HG03520 (cell line): Measurements from ENCODE around the gene CRYAB.
"Not testable (repeated sequence)": the region's sequence is repeated elsewhere in the genome, so short reads cannot be mapped to it uniquely, and the experiment has no call there.

Source experiments
- ATAC-seq: cut with Tn5 transposase; IDR thresholded peaks from one replicate; pipeline ENCODE4 v1.9.1; 2021; ENCODE audit warnings: mild to moderate bottlenecking, moderate library complexity; ENCODE audit not compliant: unreplicated experiment

The CRYAB gene

DNA sequence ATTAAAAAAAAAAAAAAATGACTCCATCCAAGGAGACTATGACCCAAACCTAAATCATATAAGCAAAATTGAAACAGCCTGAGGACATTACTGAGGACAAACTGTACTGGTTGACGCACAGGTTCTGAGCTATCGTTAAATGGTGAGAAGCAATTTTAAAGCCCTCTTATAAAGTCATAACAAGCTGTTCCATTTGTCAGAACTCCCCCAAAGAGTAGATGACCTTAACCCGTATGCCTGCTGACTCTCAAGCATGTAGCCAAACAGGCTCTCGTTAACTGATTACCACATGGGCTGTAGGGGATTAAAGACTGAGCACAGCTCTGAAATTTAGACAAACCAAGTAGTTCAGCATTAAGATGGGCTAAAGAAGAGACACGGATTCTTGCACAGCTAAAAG lies 2.2 kb downstream of the CRYAB start:
- ATAC-seq: no peak

DNA sequence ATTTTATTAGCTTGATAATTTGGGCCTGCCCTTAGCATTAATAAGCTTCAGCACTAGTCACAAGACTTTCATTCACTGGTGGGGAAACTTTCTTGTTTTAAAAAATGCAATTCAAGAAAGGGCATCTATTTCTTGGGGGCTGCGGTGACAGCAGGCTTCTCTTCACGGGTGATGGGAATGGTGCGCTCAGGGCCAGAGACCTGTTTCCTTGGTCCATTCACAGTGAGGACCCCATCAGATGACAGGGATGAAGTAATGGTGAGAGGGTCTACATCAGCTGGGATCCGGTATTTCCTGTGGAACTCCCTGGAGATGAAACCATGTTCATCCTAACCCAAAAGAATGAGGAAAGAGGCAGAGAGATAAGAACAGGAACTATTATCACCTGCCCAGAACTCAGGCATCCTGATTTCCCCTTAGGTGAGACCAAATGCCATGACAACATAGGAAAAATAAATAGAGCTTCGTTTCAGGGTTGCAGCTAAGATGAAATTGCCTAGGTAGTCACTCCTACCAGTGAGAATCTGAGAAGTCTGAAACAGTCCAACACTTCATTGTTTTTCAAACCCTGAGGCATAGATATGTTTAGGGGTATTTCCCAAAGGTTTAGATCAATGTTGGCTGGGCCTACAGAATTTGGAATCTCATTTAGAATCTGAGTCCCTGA lies 2.8 kb downstream of the CRYAB start:
- no peak for ATAC-seq

DNA sequence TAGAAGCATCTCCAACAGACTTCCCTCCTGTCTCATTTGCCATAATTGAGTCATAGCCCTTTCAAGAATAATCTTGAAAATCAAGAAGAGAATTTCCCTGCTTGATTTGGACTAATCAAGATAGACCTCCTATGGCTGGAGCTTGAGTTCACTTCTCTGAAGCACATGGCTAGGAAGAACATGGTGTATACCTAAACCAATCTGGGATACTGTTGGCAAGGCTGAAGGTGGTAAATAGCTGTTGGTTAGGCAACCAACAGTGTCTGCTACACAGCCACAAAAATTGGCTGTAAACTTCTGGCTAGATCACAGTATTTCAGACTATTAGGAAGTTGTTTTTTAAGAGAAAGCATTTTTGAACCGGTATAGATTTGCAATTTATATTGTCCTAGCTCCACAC lies 4.9 kb downstream of the CRYAB start:
- no peak for ATAC-seq

DNA sequence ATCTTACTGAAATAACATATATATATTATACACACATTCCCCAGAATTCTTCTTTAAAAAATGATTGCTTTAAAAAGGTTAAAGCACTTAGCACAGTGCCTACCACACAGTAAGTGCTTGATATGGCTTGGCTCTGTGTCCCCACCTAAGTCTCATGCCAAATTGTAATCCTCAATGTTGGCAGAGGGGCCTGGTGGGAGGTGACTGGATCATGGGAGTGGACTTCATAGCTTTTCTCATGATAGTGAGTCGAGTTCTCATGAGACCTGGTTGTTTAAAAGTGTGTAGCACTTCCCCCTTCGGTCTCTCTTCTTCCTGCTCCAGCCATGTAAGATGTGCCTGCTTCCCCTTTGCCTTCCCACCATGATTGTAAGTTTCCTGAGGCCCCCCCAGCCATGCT lies 6.2 kb downstream of the CRYAB start:
- ATAC-seq: no peak

DNA sequence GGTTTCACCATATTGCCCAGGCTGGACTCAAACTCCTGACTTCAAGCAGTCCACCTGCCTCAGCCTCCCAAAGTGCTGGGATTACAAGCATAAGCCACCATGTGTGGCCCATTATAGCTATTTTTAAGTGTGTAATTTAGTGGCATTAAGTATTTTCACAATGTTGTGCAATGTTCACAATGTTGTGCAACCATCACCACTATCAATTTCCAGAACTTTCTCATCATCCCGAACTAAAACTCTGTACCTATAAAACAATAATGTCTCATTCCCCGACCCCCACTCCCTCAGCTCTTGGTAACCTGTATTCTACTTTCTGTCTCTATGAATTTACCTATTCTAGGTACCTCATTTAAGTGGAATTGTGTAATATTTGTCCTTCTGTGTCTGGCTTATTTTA lies 24.7 kb downstream of the CRYAB start:
- no peak for ATAC-seq

DNA sequence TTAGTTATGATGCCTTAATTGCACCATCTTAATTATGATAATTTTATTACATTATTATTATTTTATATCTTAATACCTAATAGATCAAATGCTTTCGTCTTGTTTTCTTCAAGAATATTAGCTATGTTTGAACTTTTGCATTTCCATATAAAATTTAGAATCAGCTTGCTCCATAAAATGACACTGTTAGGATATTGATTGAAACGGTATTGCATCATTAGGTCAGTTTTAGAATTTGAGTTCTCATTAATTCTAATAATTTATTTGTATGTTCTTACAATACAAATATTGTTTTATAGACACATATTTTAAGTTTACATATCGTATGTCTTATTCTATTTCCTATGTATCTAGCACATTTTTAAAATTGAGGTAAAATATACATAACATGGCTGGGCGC lies 25.5 kb downstream of the CRYAB start:
- no peak for ATAC-seq

DNA sequence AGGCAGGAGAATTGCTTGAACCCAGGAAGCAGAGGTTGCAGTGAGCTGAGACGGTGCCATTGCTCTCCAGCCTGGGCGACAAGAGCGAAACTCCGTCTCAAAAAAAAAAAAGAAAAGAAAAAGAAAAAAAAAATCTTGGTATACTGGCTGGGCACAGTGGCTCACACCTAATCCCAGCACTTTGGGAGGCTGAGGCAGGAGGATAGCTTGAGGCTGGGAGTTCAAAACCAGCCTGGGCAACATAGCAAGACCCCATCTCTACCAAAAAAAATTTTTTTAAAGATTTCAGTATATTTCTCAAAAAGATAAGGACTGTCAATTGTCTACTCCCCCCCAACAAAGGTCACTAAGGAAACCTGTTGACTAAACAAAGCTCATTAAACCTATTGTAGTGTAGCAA lies 26.5 kb downstream of the CRYAB start:
- not testable (repeated sequence) for ATAC-seq

DNA sequence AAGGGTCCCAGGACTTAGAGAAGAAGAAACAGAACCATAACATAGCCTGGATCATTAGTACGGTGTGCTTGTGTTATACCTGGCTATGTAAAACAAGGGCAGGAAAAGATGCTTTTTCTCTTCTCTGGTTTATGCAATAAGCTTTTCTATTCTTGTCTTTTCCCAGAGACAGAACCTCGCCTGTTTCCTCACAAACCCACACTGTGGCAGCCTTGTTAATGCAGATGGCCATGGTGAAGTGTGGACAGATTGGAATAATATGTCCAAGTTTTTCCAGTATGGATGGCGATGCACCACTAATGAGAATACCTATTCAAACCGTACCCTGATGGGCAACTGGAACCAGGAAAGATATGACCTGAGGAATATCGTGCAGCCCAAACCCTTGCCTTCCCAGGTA lies 29.4 kb downstream of the CRYAB start:
- no peak for ATAC-seq

DNA sequence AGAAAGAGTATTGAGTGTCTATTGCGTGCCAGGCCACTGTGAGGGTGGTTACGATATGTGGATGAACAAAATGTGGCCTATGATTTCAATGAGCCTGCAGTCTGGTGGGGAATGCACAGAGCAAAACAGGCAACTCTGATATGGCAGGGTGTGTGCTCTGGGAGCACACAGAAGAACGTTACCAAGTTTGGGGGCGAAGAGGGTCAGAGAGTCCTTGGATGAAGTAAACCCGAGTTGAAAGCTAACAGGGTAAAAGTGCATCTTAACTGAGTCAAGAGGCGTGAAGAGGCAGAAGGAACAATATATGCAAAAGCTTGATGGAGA lies 32.0 kb downstream of the CRYAB start:
- peak; percentile 1 for ATAC-seq

DNA sequence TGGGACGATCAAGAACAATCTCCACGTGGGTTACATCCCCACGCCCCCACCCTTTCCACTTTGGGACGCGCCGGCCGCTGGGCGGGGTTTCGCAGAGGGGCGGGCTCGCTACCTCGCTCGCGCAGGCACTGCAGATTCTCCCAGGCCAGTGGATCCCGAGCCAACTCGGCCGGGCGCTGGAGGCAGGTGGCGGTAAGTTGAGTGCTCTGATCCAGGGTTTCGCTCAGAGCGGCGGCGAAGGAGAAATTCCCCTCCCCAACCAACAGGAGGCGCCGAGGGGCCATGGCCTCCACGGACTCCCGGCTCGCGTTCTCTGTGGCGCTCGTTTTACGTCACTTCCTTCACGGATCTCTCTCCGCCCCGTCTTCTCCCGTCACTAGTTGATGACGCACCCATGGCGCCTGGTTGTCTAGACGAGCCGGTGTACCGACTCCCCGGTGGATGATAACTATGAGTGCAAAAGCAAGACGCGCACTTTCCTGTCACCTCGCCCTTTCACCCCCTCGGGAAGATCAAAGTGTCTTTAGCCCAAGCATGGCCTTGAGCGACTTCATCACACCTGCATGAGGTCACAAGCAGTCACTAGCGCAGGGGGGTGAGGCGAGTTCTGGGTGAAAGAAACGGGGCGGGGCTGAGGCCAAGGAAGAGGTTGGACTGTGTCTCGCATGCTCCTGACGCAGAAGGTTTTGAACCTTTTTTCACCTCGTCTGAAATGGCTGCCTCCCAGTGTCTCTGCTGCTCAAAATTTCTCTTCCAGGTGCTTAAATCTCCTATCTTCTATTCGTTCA lies 32.5 kb downstream of the CRYAB start, which contains the start of the genes CFAP68 and FDXACB1:
TSS of gene CFAP68 (plus strand) at position 693 of the 788 bp plus-strand sequence. CDS start at position 713, 20 bp downstream.
TSS of gene FDXACB1 (minus strand) at position 317 of the 788 bp plus-strand sequence. CDS start at position 284, 33 bp downstream.
- peak; percentile 86 for ATAC-seq

DNA sequence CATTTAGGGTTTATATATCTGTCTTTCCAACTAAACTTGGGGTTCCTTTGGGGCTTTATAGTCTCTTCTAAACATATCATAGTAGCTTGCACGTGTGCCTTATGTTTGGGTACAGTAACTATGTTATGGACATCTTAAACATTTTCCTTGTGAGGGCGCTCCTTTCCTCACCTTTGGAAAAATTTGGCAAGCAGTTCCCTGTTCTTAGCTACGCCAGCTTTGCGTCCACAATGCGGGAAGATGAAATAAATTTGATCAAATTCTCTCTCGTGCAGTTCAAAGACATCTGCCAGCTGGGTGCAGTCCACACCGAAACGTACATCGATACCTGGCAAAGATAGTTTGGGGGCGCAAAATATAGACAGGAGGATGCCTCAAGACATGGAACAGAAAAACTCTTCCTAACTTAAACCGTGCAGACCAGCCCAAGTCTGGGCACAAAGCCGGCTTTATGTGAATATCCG lies 33.2 kb downstream of the CRYAB start:
- ATAC-seq: no peak

DNA sequence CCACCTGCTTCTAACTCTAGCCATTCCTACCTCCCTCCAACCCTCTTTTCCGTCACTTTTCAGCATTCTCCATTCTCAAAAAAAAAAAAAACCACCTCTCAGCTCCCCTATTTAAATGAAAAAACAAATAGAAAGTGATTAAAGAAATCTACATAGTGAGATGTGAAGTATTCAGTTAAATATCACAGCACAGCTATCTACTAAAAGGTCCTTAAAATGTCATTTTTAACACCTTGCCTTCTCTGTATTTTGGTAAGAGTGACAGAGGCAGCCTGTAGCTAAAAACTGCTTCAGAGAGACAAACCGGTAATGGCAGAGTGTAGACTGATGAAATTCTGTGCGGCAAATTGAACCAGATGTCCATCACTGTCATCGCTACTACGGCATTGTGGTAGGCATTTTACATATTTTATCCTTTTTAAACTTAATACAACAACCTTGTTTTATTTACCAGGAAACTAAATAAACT lies 39.8 kb downstream of the CRYAB start:
- no peak for ATAC-seq

DNA sequence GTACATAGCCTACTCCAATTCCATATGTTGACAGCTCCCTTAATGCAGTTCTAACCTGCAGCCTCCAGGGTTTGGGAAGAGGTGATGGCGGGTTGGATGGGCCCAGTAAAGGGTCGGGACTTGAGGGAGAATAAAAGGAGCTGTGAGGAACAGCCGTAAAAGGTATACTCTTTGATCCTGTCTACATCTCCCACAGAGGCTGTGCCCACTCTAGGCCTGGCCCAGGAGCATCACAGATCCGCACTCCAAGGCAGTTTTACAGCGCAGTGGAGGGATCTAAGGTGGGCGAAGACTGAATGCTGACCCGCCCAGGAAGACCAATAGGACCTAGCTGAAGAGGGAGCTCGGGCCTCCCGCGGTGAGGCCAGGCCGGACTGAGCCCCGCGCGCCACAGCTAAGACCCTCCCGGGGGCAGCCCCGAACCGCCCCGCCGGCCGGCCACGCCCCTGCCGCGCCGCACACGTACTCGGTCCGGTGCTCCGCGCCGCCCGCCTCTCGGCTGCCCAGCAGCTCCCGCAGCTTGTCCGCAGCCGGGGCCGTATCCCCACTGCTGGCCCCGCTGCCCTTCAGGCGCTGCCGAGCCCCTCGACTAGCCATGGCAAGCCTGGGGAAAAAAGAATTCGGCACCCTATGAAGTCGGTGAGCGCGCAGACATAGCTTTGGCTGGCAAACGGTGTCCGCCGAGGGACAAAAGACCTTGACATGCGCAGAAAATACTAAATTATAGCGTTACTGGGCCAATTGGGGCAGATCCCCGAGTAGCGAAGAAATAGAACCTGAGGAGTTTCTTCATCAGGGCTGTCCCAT lies 40.5 kb downstream of the CRYAB start, which contains the start of gene ALG9:
TSS of gene ALG9 (minus strand) at position 696 of the 807 bp plus-strand sequence. CDS start at position 597, 99 bp downstream.
- peak; percentile 83 for ATAC-seq

DNA sequence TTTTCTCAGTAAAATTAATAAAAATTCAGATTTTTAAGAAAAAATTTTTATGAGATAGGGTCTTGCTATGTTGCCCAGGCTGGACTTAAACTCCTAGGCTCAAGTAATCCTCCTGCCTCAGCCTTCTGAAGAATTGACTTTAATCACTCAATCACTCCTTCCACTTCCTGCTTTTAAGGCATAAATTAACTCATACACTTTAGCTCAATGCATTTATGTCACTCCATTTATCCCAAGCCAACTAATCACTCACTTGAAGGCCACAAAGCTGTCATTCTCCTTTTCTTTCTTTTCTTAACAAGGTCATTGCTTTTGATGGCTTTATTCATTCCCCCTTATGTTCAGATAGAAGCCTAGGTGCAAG lies 41.1 kb downstream of the CRYAB start:
- ATAC-seq: no peak

DNA sequence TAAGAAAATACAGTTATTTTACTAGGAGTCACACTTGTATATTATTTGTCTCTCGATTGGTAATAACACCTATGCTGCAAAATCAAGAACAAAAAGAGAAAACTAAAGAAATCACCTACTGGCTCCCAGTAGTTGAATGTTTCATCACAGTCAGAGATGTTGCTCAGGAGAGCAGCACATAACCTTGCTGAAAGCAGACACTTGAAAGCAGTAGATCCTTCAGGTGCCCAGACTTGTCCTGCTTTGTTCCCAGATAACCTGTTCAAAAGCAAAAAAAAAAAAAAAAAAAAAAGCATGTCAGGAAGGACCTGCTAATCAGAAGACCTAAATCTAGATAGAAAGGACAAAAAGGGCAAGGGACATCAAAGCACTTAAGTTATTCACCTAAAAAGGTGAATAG lies 41.5 kb downstream of the CRYAB start:
- ATAC-seq: no peak

DNA sequence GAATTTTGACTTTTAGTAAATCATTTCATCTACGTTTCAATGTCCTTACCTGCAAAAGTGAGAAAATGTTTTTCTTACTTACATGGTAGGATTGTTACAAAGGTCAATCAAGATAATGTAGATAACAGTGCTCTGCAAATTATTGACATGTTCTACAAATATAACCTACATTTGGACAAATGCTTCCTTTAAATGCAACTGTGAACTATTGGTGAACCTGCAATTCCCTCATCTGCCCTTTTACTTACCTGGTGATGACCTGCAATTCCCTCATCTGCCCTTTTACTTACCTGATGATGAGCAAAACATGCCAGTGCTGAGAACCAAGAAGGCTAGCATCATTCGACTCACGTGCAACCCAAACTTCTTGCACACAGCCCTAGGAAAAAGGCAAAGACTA lies 51.3 kb downstream of the CRYAB start:
- no peak for ATAC-seq
